ENCODE data around the gene FAM3B. TPM values are rescaled to one million over a fixed set of nuclear protein-coding genes. Genes with fewer than 3 reads are reported as not detected.
A peak's percentile ranks its signal among the peaks of the same experiment; 100 is the strongest.

The FAM3B gene
- total RNA-seq, 1 donor from 2014 or later, result 4.8 TPM

- no peak for TF ChIP-seq CTCF (IDR thresholded peaks at IDR 0.05)
- DNase-seq, result no peak
- H3K27ac ChIP-seq, result peak overlapping the region; percentile 49
- no peaks in the 10 kb centered on the region for H3K9me3 ChIP-seq
- no peaks in the 10 kb centered on the region for H3K27me3 ChIP-seq (ENCODE audit: low read depth)
- H3K4me1 ChIP-seq, result peaks cover 20% of the 10 kb centered on the region
- ATAC-seq, result peak; percentile 37 to 46
- no peak overlapping the region for H3K4me3 ChIP-seq
- intact Hi-C loops (cut with DNase I), result no loop called here
- H3K36me3 ChIP-seq, result peaks cover 31% of the 10 kb centered on the region
Observed at GRCh38 chr21:41397471-41397891, 80.9 kb downstream of the FAM3B start.

GRCh38 chr21:41398251-41398650, 81.7 kb downstream of the FAM3B start:
- Histone ChIP-seq H3K27ac (no peak overlapping the region), H3K4me1 (peaks cover 20% of the 10 kb centered on the region)
- DNase-seq, result no peak

GRCh38 chr21:41398831-41399230, 82.2 kb downstream of the FAM3B start:
- Histone ChIP-seq H3K27me3 (ENCODE audit: low read depth) (no peaks in the 10 kb centered on the region), H3K27ac (no peak overlapping the region), H3K4me1 (peaks cover 20% of the 10 kb centered on the region), H3K9me3 (no peaks in the 10 kb centered on the region), H3K36me3 (peaks cover 43% of the 10 kb centered on the region), H3K4me3 (no peak overlapping the region)
- TF ChIP-seq CTCF (IDR thresholded peaks at IDR 0.05), result no peak
- no peak for DNase-seq
- ATAC-seq, result no peak
- intact Hi-C loops (cut with DNase I), result no loop called here

More at GRCh38 chr21:41398251-41398650, 81.7 kb downstream of the FAM3B start:
- no peaks in the 10 kb centered on the region for H3K27me3 ChIP-seq (ENCODE audit: low read depth)
- intact Hi-C loops (cut with DNase I), result no loop called here
- peaks cover 38% of the 10 kb centered on the region for H3K36me3 ChIP-seq
- TF ChIP-seq CTCF (IDR thresholded peaks at IDR 0.05), result no peak
- H3K4me3 ChIP-seq, result no peak overlapping the region
- ATAC-seq, result no peak
- no peaks in the 10 kb centered on the region for H3K9me3 ChIP-seq

- ATAC-seq, result no peak
- TF ChIP-seq CTCF (IDR thresholded peaks at IDR 0.05), result no peak
- Histone ChIP-seq H3K4me1 (peaks cover 20% of the 10 kb centered on the region), H3K4me3 (no peak overlapping the region), H3K36me3 (peaks cover 47% of the 10 kb centered on the region), H3K27ac (no peak overlapping the region), H3K9me3 (no peaks in the 10 kb centered on the region), H3K27me3 (ENCODE audit: low read depth) (no peaks in the 10 kb centered on the region)
- intact Hi-C loops (cut with DNase I), result no loop called here
- DNase-seq, result no peak
Observed at GRCh38 chr21:41399246-41399800, 82.7 kb downstream of the FAM3B start.

GRCh38 chr21:41402231-41402630, 85.6 kb downstream of the FAM3B start:
- DNase-seq (no peak), ATAC-seq (no peak)
- no peak for TF ChIP-seq CTCF (IDR thresholded peaks at IDR 0.05)
- intact Hi-C loops (cut with DNase I), result no loop called here
- Histone ChIP-seq H3K4me1 (peaks cover 8% of the 10 kb centered on the region), H3K9me3 (no peaks in the 10 kb centered on the region), H3K27ac (no peak overlapping the region), H3K27me3 (ENCODE audit: low read depth) (no peaks in the 10 kb centered on the region), H3K36me3 (peaks cover 35% of the 10 kb centered on the region), H3K4me3 (no peak overlapping the region)
